GM19240 (cell line): Measurements from ENCODE around the gene CUEDC1.
"Not testable (repeated sequence)": the region's sequence is repeated elsewhere in the genome, so short reads cannot be mapped to it uniquely, and the experiment has no call there.

Experiments used
- DNase-seq: peaks from one replicate; pipeline ENCODE4 v3.0.0; 2011; ENCODE audit warnings: low spot score; ENCODE audit not compliant: insufficient read length

The CUEDC1 gene

GRCh38 chr17:57862694-57863667 lies 92.2 kb downstream of the CUEDC1 start:
- DNase-seq, result no peak

GRCh38 chr17:57861790-57862693 lies 93.2 kb downstream of the CUEDC1 start:
- no peak for DNase-seq

GRCh38 chr17:57861000-57861789 lies 94.0 kb downstream of the CUEDC1 start:
- DNase-seq, result no peak

GRCh38 chr17:57860414-57860999 lies 94.7 kb downstream of the CUEDC1 start:
- DNase-seq, result no peak

GRCh38 chr17:57859601-57860413 lies 95.4 kb downstream of the CUEDC1 start:
- DNase-seq, result no peak

- no peak for DNase-seq
Measured at GRCh38 chr17:57858838-57859237, 96.4 kb downstream of the CUEDC1 start.

- no peak for DNase-seq
Measured at GRCh38 chr17:57856792-57857620, 98.2 kb downstream of the CUEDC1 start.

- no peak for DNase-seq
Measured at GRCh38 chr17:57855391-57856035, 99.7 kb downstream of the CUEDC1 start.

GRCh38 chr17:57853695-57854094 lies 101.5 kb downstream of the CUEDC1 start:
- DNase-seq, result no peak

GRCh38 chr17:57852955-57853328 lies 102.3 kb downstream of the CUEDC1 start:
- no peak for DNase-seq

GRCh38 chr17:57852092-57852954 lies 102.9 kb downstream of the CUEDC1 start:
- DNase-seq, result no peak

GRCh38 chr17:57849874-57850754 lies 105.1 kb downstream of the CUEDC1 start, which contains the start of gene MRPS23:
Gene MRPS23 (minus strand): TSS chr17:57850044. CDS start chr17:57850010, 34 bp downstream.
- DNase-seq, result peak; percentile 93

- no peak for DNase-seq
Measured at GRCh38 chr17:57849163-57849873, 105.9 kb downstream of the CUEDC1 start.

GRCh38 chr17:57846056-57846945 lies 108.9 kb downstream of the CUEDC1 start:
- not testable (repeated sequence) for DNase-seq

- DNase-seq, result no peak
Measured at GRCh38 chr17:57842280-57842679, 112.9 kb downstream of the CUEDC1 start.
